Smooth muscle cell (in vitro differentiated cells): ENCODE data around the gene ATP5F1E. TPM values are rescaled to one million over a fixed set of nuclear protein-coding genes. Genes with fewer than 3 reads are reported as not detected.

Source experiments
- DNase-seq: peaks from one replicate; lab custom pipeline; 2025; ENCODE audit not compliant: unreplicated experiment; lab: John Stamatoyannopoulos, UW
- H2AFZ ChIP-seq: fragments of 200-600 bp; sonication (generic); 2 replicates; pipeline ENCODE4 v1.6.0; 2016; ENCODE audit warnings: antibody characterized with exemption, low read depth, mild to moderate bottlenecking
- H3F3A ChIP-seq: fragments of 200-600 bp; sonication (generic); 2 replicates; pipeline ENCODE4 v1.6.0; 2017; ENCODE audit warnings: antibody characterized with exemption, low read depth
- H3K27ac ChIP-seq: fragments of 200-600 bp; sonication (generic); 2 replicates; pipeline ENCODE4 v1.5.1; 2016; ENCODE audit warnings: low read depth, mild to moderate bottlenecking
- H3K27me3 ChIP-seq: fragments of 200-600 bp; sonication (generic); 2 replicates; pipeline ENCODE4 v1.6.1; 2016; ENCODE audit warnings: low read depth, mild to moderate bottlenecking
- H3K36me3 ChIP-seq: fragments of 200-600 bp; sonication (generic); 2 replicates; pipeline ENCODE4 v1.5.1; 2016; ENCODE audit warnings: low read depth
- H3K4me1 ChIP-seq: fragments of 200-600 bp; sonication (generic); 2 replicates; pipeline ENCODE4 v1.5.1; 2016; ENCODE audit warnings: low read depth
- H3K4me2 ChIP-seq: fragments of 200-600 bp; sonication (generic); 2 replicates; pipeline ENCODE4 v1.6.0; 2016; ENCODE audit warnings: mild to moderate bottlenecking
- H3K4me3 ChIP-seq: fragments of 200-600 bp; sonication (generic); 2 replicates; pipeline ENCODE4 v1.5.1; 2016; ENCODE audit warnings: mild to moderate bottlenecking
- H3K79me2 ChIP-seq: fragments of 200-600 bp; sonication (generic); 2 replicates; pipeline ENCODE4 v1.6.0; 2016; ENCODE audit warnings: low read depth, mild to moderate bottlenecking
- H3K9ac ChIP-seq: fragments of 200-600 bp; sonication (generic); 2 replicates; pipeline ENCODE4 v1.6.0; 2016; ENCODE audit warnings: low read depth
- H3K9me3 ChIP-seq: fragments of 200-600 bp; sonication (generic); replicated peaks from 2 replicates; pipeline ENCODE4 v1.5.1; 2016; ENCODE audit warnings: low read depth
- H4K20me1 ChIP-seq: fragments of 200-600 bp; sonication (generic); 2 replicates; pipeline ENCODE4 v1.6.0; 2016; ENCODE audit warnings: low read depth
- CTCF ChIP-seq: fragments of 200-600 bp; sonication (generic); IDR thresholded peaks from 2 replicates; pipeline ENCODE4 v1.5.1; 2017; ENCODE audit warnings: borderline replicate concordance, mild to moderate bottlenecking, antibody characterized with exemption; ENCODE audit not compliant: insufficient read depth, poor library complexity, severe bottlenecking
- WGBS: methylation state at CpG from one replicate; pipeline ENCODE4 v1.1.7; 2016; ENCODE audit warnings: low lambda C conversion rate; 5-methylcytosine and 5-hydroxymethylcytosine counted together
- polyA plus RNA-seq: library from polyadenylated mRNA; unstranded; fragments of >200 nt; fragmentation: Nextera tagmentation; extraction: Ambion mirVana; gene quantifications from 2 replicates; pipeline ENCODE4 v1.2.1, GENCODE V29; 2016
- total RNA-seq: library from RNA; depleted of rRNA; stranded (reverse); fragments of >200 nt; gene quantifications from 2 replicates; pipeline ENCODE4 v1.2.3, GENCODE V29; 2014

ATP5F1E gene
- total and polyA plus RNA-seq, 2 experiments from 2014 or later: 48.6 to 265 TPM

- H3K27me3 ChIP-seq: no peaks in the 10 kb centered on the region
- no peaks in the 10 kb centered on the region for H3K36me3 ChIP-seq
- H3F3A ChIP-seq: no peaks in the 10 kb centered on the region
- no peak overlapping the region for H3K4me2 ChIP-seq
- DNase-seq: no peak
- H3K4me1 ChIP-seq: peaks cover 2% of the 10 kb centered on the region
- H3K9me3 ChIP-seq: no peaks in the 10 kb centered on the region
- H2AFZ ChIP-seq: no peak overlapping the region
- 45% methylated on average over 2 of the region's 2 CpGs for WGBS
- H4K20me1 ChIP-seq: no peaks in the 10 kb centered on the region
- H3K79me2 ChIP-seq: no peaks in the 10 kb centered on the region
- H3K9ac ChIP-seq: no peak overlapping the region
- no peak for TF ChIP-seq CTCF
- H3K4me3 ChIP-seq: no peak overlapping the region
- no peak overlapping the region for H3K27ac ChIP-seq
These were observed 36.9 kb upstream of the ATP5F1E start for GRCh38 chr20:59069026-59069425.

DNA sequence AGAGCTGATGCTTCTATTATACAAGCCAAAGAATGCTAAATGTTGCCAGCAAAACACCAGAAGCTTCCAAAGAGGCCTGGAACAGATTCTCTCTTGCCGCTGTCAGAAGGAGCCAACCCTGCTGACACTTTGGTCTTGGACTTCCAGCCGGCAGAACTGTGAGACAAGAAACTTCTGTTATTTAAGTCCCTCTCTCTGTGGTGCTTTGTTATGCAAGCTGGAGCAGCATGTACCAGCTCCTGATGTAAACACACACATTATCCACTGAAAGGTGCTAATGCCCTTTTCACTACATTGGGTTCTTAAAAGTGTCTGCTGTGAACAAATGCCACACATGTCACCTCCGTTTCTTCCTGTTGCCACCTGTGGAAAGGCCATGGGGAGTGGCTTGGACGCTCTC is 36.4 kb upstream of the ATP5F1E start:
- H2AFZ ChIP-seq: no peak overlapping the region
- no peaks in the 10 kb centered on the region for H3K27me3 ChIP-seq
- DNase-seq: no peak
- TF ChIP-seq CTCF: no peak
- H3K9me3 ChIP-seq: no peaks in the 10 kb centered on the region
- H4K20me1 ChIP-seq: no peaks in the 10 kb centered on the region
- H3K4me2 ChIP-seq: no peak overlapping the region
- no peaks in the 10 kb centered on the region for H3K36me3 ChIP-seq
- H3F3A ChIP-seq: no peaks in the 10 kb centered on the region
- H3K27ac ChIP-seq: no peak overlapping the region
- H3K4me3 ChIP-seq: no peak overlapping the region
- no peaks in the 10 kb centered on the region for H3K79me2 ChIP-seq
- no peak overlapping the region for H3K9ac ChIP-seq
- WGBS: 75% methylated on average over 4 of the region's 4 CpGs
- peaks cover 2% of the 10 kb centered on the region for H3K4me1 ChIP-seq

DNA sequence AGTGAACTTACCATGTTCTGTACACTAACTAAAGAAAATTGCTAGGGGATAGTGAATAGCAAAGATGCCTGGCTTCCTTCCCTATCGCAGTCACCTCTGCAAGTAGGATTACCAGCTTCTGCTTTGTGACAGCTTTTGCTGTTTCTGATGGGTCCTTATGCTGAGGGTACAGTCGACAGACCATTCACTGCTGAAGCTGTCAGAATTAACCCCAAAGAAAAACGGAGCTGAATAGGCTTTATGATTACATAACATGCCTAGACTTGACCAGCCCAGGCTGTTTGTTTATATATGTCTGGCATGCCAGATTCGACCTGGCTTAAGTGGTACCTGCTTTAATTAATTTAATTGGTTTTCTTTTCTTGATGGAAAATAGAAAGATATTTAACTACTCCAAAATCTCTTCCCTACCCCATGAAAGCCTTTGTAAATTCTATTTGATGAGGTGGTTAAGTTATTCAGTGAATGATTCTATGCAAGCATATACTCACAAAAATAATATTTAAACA is 32.1 kb upstream of the ATP5F1E start:
- WGBS: 17% methylated on average over 4 of the region's 4 CpGs
- no peak for DNase-seq
- Histone ChIP-seq H3K4me3 (peak overlapping the region; percentile 29), H3K4me1 (peaks cover 2% of the 10 kb centered on the region), H3K4me2 (peak overlapping the region; percentile 80), H3K27ac (peak overlapping the region; percentile 59), H3K79me2 (no peaks in the 10 kb centered on the region), H4K20me1 (no peaks in the 10 kb centered on the region), H3K9me3 (no peaks in the 10 kb centered on the region), H3F3A (peaks cover 2% of the 10 kb centered on the region), H2AFZ (no peak overlapping the region), H3K36me3 (no peaks in the 10 kb centered on the region), H3K9ac (peak overlapping the region; percentile 19), H3K27me3 (no peaks in the 10 kb centered on the region)
- no peak for TF ChIP-seq CTCF
